B cell (primary cell): ENCODE results near the gene SLC22A12. TPM values are rescaled to one million over a fixed set of nuclear protein-coding genes. Genes with fewer than 3 reads are reported as not detected.

Source experiments
- ATAC-seq: fragments of 200-7000 bp; cut with Tn5 transposase; one replicate; pipeline ENCODE4 v1.10.0; 2021; ENCODE audit warnings: low read depth, mild to moderate bottlenecking, moderate number of reproducible peaks, moderate library complexity
- CTCF ChIA-PET: fragments of 350-600 bp; sonication (Branson Sonifier 250); formaldehyde crosslinking; loops from one replicate; lab custom pipeline; 2021; ENCODE audit warnings: antibody characterized with exemption, inconsistent platforms; lab: Charles Lee
- POLR2A ChIA-PET: fragments of 350-600 bp; sonication (Branson Sonifier 250); formaldehyde crosslinking; loops from one replicate; lab custom pipeline; 2021; ENCODE audit warnings: antibody characterized with exemption; lab: Charles Lee
- DNase-seq: peaks from one replicate; pipeline ENCODE4 v3.0.0; 2013
- H2AFZ ChIP-seq: 2 replicates; pipeline ENCODE4 v1.6.1; 2012; ENCODE audit warnings: mild to moderate bottlenecking, low read depth, low read length; ENCODE audit not compliant: insufficient read depth, poor library complexity, severe bottlenecking
- H3K27ac ChIP-seq, 2 donors: 1 replicate in 1 of 2; 2 replicates in 1 of 2; pipeline ENCODE4 v1.5.1; 2012 to 2013; ENCODE audit warnings: low read length in 2 of 2, mild to moderate bottlenecking in 2 of 2, moderate library complexity in 1 of 2
- H3K27me3 ChIP-seq, 4 experiments: fragments of 200-600 bp in 1 of 4; sonication (generic) in 1 of 4; replicated peaks in 1 of 4; 1 replicate in 2 of 4; 2 replicates in 2 of 4; pipeline versions ENCODE4 v1.6.1 to v1.7.0; 2013 to 2016; ENCODE audit warnings: low read length in 3 of 4, mild to moderate bottlenecking in 2 of 4, mixed read lengths in 1 of 4, moderate library complexity in 1 of 4; ENCODE audit not compliant: insufficient read depth in 4 of 4, control insufficient read depth in 3 of 4; ENCODE audit errors: control extremely low read depth in 1 of 4
- H3K36me3 ChIP-seq, 2 experiments: replicated peaks in 1 of 2; 1 replicate in 1 of 2; 2 replicates in 1 of 2; pipeline versions ENCODE4 v1.6.1 to v1.7.1; 2013; ENCODE audit warnings: low read length in 1 of 2; ENCODE audit not compliant: insufficient read depth in 2 of 2, control insufficient read depth in 1 of 2; ENCODE audit errors: control extremely low read depth in 1 of 2, extremely low read depth in 1 of 2
- H3K4me1 ChIP-seq, 2 donors: fragments of 200-600 bp in 1 of 2; sonication (generic) in 1 of 2; 1 replicate in 1 of 2; 2 replicates in 1 of 2; pipeline versions ENCODE4 v1.5.1 to v1.6.1; 2013 to 2017; ENCODE audit warnings: low read length in 2 of 2; ENCODE audit not compliant: control insufficient read depth in 2 of 2, insufficient read depth in 2 of 2
- H3K4me2 ChIP-seq: replicated peaks from 2 replicates; pipeline ENCODE3; 2012; ENCODE audit warnings: mild to moderate bottlenecking, low read depth, low read length; ENCODE audit not compliant: poor library complexity, severe bottlenecking
- H3K4me3 ChIP-seq, 5 experiments: fragments of 200-600 bp in 1 of 5; sonication (generic) in 1 of 5; 1 replicate in 3 of 5; 2 replicates in 2 of 5; pipeline versions ENCODE4 v1.5.1 to v1.7.0; 2011 to 2016; ENCODE audit warnings: low read length in 4 of 5, mild to moderate bottlenecking in 4 of 5, low read depth in 2 of 5, control low read depth in 1 of 5, moderate library complexity in 1 of 5; ENCODE audit not compliant: insufficient read depth in 1 of 5; ENCODE audit errors: control extremely low read depth in 1 of 5, extremely low read depth in 1 of 5
- H3K79me2 ChIP-seq: fragments of 200-600 bp; sonication (generic); one replicate; pipeline ENCODE4 v1.6.0; 2016; ENCODE audit warnings: low read length; ENCODE audit not compliant: control insufficient read depth, insufficient read depth
- H3K9ac ChIP-seq: fragments of 200-600 bp; sonication (generic); 2 replicates; pipeline ENCODE4 v1.6.1; 2017; ENCODE audit warnings: mild to moderate bottlenecking, low read length, moderate library complexity
- H3K9me3 ChIP-seq, 3 donors: one replicate each; pipeline versions ENCODE4 v1.6.1 to v1.7.1; 2013; ENCODE audit warnings: low read length in 2 of 3; ENCODE audit not compliant: control insufficient read depth in 2 of 3, insufficient read depth in 1 of 3; ENCODE audit errors: control extremely low read depth in 1 of 3
- H4K20me1 ChIP-seq: 2 replicates; pipeline ENCODE4 v1.6.0; 2012; ENCODE audit warnings: mild to moderate bottlenecking, low read length; ENCODE audit not compliant: insufficient read depth, control insufficient read depth, poor library complexity, severe bottlenecking
- H3K27ac Mint-ChIP-seq: one replicate; pipeline ENCODE4 v1.8.0; 2021; ENCODE audit warnings: mixed read lengths
- H3K27me3 Mint-ChIP-seq: one replicate; pipeline ENCODE4 v1.8.0; 2021; ENCODE audit warnings: mixed read lengths
- H3K4me1 Mint-ChIP-seq: one replicate; pipeline ENCODE4 v1.8.0; 2021; ENCODE audit warnings: mixed read lengths
- H3K4me3 Mint-ChIP-seq: one replicate; pipeline ENCODE4 v1.8.0; 2021; ENCODE audit warnings: mixed read lengths
- H3K9me3 Mint-ChIP-seq: one replicate; pipeline ENCODE4 v1.8.0; 2022; ENCODE audit warnings: mixed read lengths; ENCODE audit not compliant: insufficient read depth
- EZH2 ChIP-seq: IDR thresholded peaks from 2 replicates; pipeline ENCODE4 v1.6.1; 2012; ENCODE audit warnings: borderline replicate concordance, low read depth, mild to moderate bottlenecking, moderate library complexity, low read length; ENCODE audit not compliant: insufficient read depth, poor library complexity, severe bottlenecking
- WGBS: methylation state at CpG from one replicate; pipeline ENCODE4 v1.1.5; 2013; ENCODE audit warnings: missing lambda C conversion rate; ENCODE audit not compliant: insufficient coverage; 5-methylcytosine and 5-hydroxymethylcytosine counted together
- intact Hi-C: fragments of 100-400 bp; cut with micrococcal nuclease; formaldehyde crosslinking; loops from one replicate; pipeline ENCODE4 v1.10.0; 2022
- polyA plus RNA-seq: library from polyadenylated mRNA; depleted of rRNA; stranded (reverse); fragments of >200 nt; gene quantifications from 2 replicates; pipeline ENCODE4 v1.2.3, GENCODE V29; 2012
- total RNA-seq, 2 donors: library from RNA; stranded (reverse); fragments of 120-200 nt in 1 of 2; gene quantifications; 1 replicate in 1 of 2; 2 replicates in 1 of 2; pipeline versions ENCODE4 v1.2.3 to v1.2.4, GENCODE V29; 2013 to 2022
- TF ChIP-seq, protein P1 (sequence below): fragments of 200-600 bp; IDR thresholded peaks from one replicate; pipeline ENCODE4 v1.8.0; 2022; ENCODE audit warnings: antibody characterized with exemption, mild to moderate bottlenecking

Gene SLC22A12
- total and polyA plus RNA-seq, 2 donors (not counting 1 experiment from before 2014, with no cell fraction given), result not detected

- TF ChIP-seq EZH2, result no peak
- TF ChIP-seq, protein P1, sequence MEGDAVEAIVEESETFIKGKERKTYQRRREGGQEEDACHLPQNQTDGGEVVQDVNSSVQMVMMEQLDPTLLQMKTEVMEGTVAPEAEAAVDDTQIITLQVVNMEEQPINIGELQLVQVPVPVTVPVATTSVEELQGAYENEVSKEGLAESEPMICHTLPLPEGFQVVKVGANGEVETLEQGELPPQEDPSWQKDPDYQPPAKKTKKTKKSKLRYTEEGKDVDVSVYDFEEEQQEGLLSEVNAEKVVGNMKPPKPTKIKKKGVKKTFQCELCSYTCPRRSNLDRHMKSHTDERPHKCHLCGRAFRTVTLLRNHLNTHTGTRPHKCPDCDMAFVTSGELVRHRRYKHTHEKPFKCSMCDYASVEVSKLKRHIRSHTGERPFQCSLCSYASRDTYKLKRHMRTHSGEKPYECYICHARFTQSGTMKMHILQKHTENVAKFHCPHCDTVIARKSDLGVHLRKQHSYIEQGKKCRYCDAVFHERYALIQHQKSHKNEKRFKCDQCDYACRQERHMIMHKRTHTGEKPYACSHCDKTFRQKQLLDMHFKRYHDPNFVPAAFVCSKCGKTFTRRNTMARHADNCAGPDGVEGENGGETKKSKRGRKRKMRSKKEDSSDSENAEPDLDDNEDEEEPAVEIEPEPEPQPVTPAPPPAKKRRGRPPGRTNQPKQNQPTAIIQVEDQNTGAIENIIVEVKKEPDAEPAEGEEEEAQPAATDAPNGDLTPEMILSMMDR, result no peak
- Histone ChIP-seq H3K27me3 (no peaks in the 10 kb centered on the region), H3K27ac (no peak overlapping the region), H3K9me3 (peaks cover 0 to 3% (median 0%) of the 10 kb centered on the region in 3 donors), H3K79me2 (no peaks in the 10 kb centered on the region), H3K4me1 (peaks cover 0 to 3% of the 10 kb centered on the region in 2 donors), H3K4me3 (no peak overlapping the region), H4K20me1 (no peaks in the 10 kb centered on the region), H3K9ac (no peak overlapping the region), H3K4me2 (no peak overlapping the region), H3K36me3 (no peaks in the 10 kb centered on the region), H2AFZ (no peak overlapping the region)
- ATAC-seq (no peak), DNase-seq (no peak)
- H3K4me3 Mint-ChIP-seq, result no peak overlapping the region
- H3K9me3 Mint-ChIP-seq, result no peaks in the 10 kb centered on the region
- peaks cover 3% of the 10 kb centered on the region for H3K4me1 Mint-ChIP-seq
- H3K27ac Mint-ChIP-seq, result no peak overlapping the region
- CTCF ChIA-PET, result no interaction called here
- WGBS, result 91% methylated on average over 3 of the region's 3 CpGs
- peaks cover 6% of the 10 kb centered on the region for H3K27me3 Mint-ChIP-seq
- intact Hi-C loops, result no loop called here
- POLR2A ChIA-PET, result no interaction called here
These were observed 19.6 kb downstream of the SLC22A12 start for GRCh38 chr11:64610596-64610995.

GRCh38 chr11:64611176-64611575, 20.2 kb downstream of the SLC22A12 start:
- Histone ChIP-seq H3K27ac (no peak overlapping the region), H3K4me1 (peaks cover 0 to 3% of the 10 kb centered on the region in 2 donors), H3K9me3 (peaks cover 0 to 3% (median 0%) of the 10 kb centered on the region in 3 donors), H3K27me3 (no peaks in the 10 kb centered on the region), H3K9ac (no peak overlapping the region), H3K36me3 (no peaks in the 10 kb centered on the region), H3K4me3 (no peak overlapping the region), H3K79me2 (no peaks in the 10 kb centered on the region), H2AFZ (no peak overlapping the region), H4K20me1 (no peaks in the 10 kb centered on the region), H3K4me2 (no peak overlapping the region)
- ATAC-seq (no peak), DNase-seq (no peak)
- intact Hi-C loops, result no loop called here
- ChIA-PET POLR2A (no interaction called here), CTCF (no interaction called here)
- Mint-ChIP-seq H3K9me3 (no peaks in the 10 kb centered on the region), H3K4me3 (no peak overlapping the region), H3K27me3 (peaks cover 6% of the 10 kb centered on the region), H3K4me1 (peaks cover 3% of the 10 kb centered on the region), H3K27ac (no peak overlapping the region)
- no peak for TF ChIP-seq EZH2
- TF ChIP-seq, protein P1, result no peak
- 82% methylated on average over 1 of the region's 2 CpGs for WGBS
